ENCODE data around the gene RAB2B. TPM values are rescaled to one million over a fixed set of nuclear protein-coding genes. Genes with fewer than 3 reads are reported as not detected.

Gene RAB2B
- polyA plus RNA-seq, 3 donors: 2.1 to 9.9 (median 5.1) TPM

DNA sequence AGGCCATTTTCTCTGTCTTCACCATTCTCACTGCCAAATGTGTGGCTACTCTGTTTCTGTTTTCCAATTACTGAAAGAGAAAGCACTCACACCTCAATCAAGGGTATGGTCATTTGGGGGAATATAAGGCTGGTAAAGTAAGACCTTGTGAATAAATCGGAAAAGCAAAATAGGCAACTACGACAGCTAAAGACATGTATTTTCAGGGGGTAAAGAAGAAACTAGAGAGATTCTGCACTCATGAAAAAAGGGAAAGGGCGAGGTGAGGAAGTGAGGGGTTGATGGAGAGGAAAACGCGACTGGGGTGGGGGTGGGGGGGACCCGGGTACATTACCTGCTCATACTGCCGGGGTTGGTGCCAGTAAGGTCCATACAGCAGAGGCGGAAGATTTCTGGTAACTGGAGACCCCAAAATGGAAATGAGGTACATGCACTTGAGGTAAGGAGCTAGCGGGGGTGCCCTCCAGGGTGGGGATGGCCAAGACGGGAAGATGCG is 40.1 kb downstream of the RAB2B start:
- peaks cover 2 to 6% of the 10 kb centered on the region in 2 donors for H3K36me3 ChIP-seq (replicated peaks in 1 of 2; ENCODE audit: control insufficient read depth in 1 of 2, insufficient read depth in 2 of 2, low read length in 2 of 2)
- H3K4me3 ChIP-seq (replicated peaks in 1 of 3; ENCODE audit: low read depth in 2 of 3, low read length in 3 of 3): peak overlapping the region; percentile 79 to 94 (median 93)
- no peaks in the 10 kb centered on the region for H3K9me3 Mint-ChIP-seq
- peak overlapping the region; percentile 80 for H3K4me2 ChIP-seq (replicated peaks; ENCODE audit: extremely low read depth, low read length, poor library complexity, severe bottlenecking)
- H3K9me3 ChIP-seq (replicated peaks in 1 of 2; ENCODE audit: control insufficient read depth in 1 of 2, insufficient read depth in 1 of 2, low read length in 2 of 2): no peaks in the 10 kb centered on the region
- WGBS (ENCODE audit: insufficient coverage): 1% methylated on average over 9 of the region's 11 CpGs
- H3K9ac ChIP-seq (ENCODE audit: insufficient read depth, low read length, poor library complexity, severe bottlenecking): peak overlapping the region; percentile 90
- H3K79me2 ChIP-seq (ENCODE audit: insufficient read depth, low read length): peaks cover 98% of the 10 kb centered on the region
- peaks cover 6 to 12% of the 10 kb centered on the region in 2 donors for H3K36me3 Mint-ChIP-seq
- peak overlapping the region; percentile 85 to 86 for H3K4me3 Mint-ChIP-seq
- TF ChIP-seq CTCF (IDR thresholded peaks at IDR 0.05): no peak
- H3K27ac Mint-ChIP-seq: peak overlapping the region; percentile 82 to 97 (median 90)
- peak overlapping the region; percentile 92 for H2AFZ ChIP-seq (ENCODE audit: insufficient read depth, low read depth, low read length, poor library complexity, severe bottlenecking)
- no peaks in the 10 kb centered on the region for H3K27me3 Mint-ChIP-seq (ENCODE audit: low read depth in 3 of 3)
- peak overlapping the region; percentile 87 to 96 for H3K27ac ChIP-seq (ENCODE audit: low read depth in 1 of 2, low read length in 2 of 2)
- intact Hi-C loops (cut with micrococcal nuclease): loop anchor here (1.0 to 10.0 kb wide), 5 partner anchors 20 to 78 kb away; partner anchors contain the start of genes CHD8 (in 2 of the 2), METTL3 (in 2 of the 2) and SUPT16H (in 1 of the 2)
- peaks cover 37% of the 10 kb centered on the region for H4K20me1 ChIP-seq (ENCODE audit: insufficient read depth, low read length)
- DNase-seq: no peak
- no peaks in the 10 kb centered on the region for H3K27me3 ChIP-seq (ENCODE audit: control insufficient read depth in 2 of 2, insufficient read depth in 2 of 2, low read length in 2 of 2)
- peaks cover 17 to 29% of the 10 kb centered on the region in 2 donors for H3K4me1 ChIP-seq (ENCODE audit: control insufficient read depth in 1 of 2, insufficient read depth in 2 of 2, low read length in 2 of 2)
- peaks cover 35% of the 10 kb centered on the region for H3K4me1 Mint-ChIP-seq

- Mint-ChIP-seq H3K4me1 (peaks cover 15% of the 10 kb centered on the region), H3K27me3 (ENCODE audit: low read depth in 3 of 3) (no peaks in the 10 kb centered on the region), H3K36me3 (peaks cover 56 to 66% of the 10 kb centered on the region in 2 donors), H3K9me3 (peaks cover 0 to 1% (median 0%) of the 10 kb centered on the region in 7 donors), H3K4me3 (no peak overlapping the region), H3K27ac (peak overlapping the region in 4 of 7 donors; percentile 45 to 87 (median 65))
- no peak overlapping the region for H2AFZ ChIP-seq (ENCODE audit: insufficient read depth, low read depth, low read length, poor library complexity, severe bottlenecking)
- WGBS (ENCODE audit: insufficient coverage): 100% methylated on average over 2 of the region's 2 CpGs
- peaks cover 78% of the 10 kb centered on the region for H4K20me1 ChIP-seq (ENCODE audit: insufficient read depth, low read length)
- peaks cover 68% of the 10 kb centered on the region for H3K79me2 ChIP-seq (ENCODE audit: insufficient read depth, low read length)
- intact Hi-C loops (cut with micrococcal nuclease): loop anchor here in 1 of 2 donors (10.0 kb wide), 2 partner anchors 46 to 84 kb away; partner anchors contain the start of genes METTL3 and SUPT16H
- H3K4me3 ChIP-seq (replicated peaks in 1 of 3; ENCODE audit: low read depth in 2 of 3, low read length in 3 of 3): no peak overlapping the region
- no peaks in the 10 kb centered on the region for H3K9me3 ChIP-seq (replicated peaks in 1 of 2; ENCODE audit: control insufficient read depth in 1 of 2, insufficient read depth in 1 of 2, low read length in 2 of 2)
- H3K4me1 ChIP-seq (ENCODE audit: control insufficient read depth in 1 of 2, insufficient read depth in 2 of 2, low read length in 2 of 2): peaks cover 3 to 4% of the 10 kb centered on the region in 2 donors
- H3K36me3 ChIP-seq (replicated peaks in 1 of 2; ENCODE audit: control insufficient read depth in 1 of 2, insufficient read depth in 2 of 2, low read length in 2 of 2): peaks cover 55 to 58% of the 10 kb centered on the region in 2 donors
- no peak for DNase-seq
- TF ChIP-seq CTCF (IDR thresholded peaks at IDR 0.05): no peak
- H3K9ac ChIP-seq (ENCODE audit: insufficient read depth, low read length, poor library complexity, severe bottlenecking): no peak overlapping the region
- H3K27ac ChIP-seq (ENCODE audit: low read depth in 1 of 2, low read length in 2 of 2): no peak overlapping the region
- H3K27me3 ChIP-seq (ENCODE audit: control insufficient read depth in 2 of 2, insufficient read depth in 2 of 2, low read length in 2 of 2): no peaks in the 10 kb centered on the region
- H3K4me2 ChIP-seq (replicated peaks; ENCODE audit: extremely low read depth, low read length, poor library complexity, severe bottlenecking): no peak overlapping the region
These were observed 45.6 kb downstream of the RAB2B start for GRCh38 chr14:21431126-21431525.

All from CD14-positive monocyte (primary cell).